GM18498 (cell line): ENCODE data around the gene ADAM19.
A peak's percentile ranks its signal among the peaks of the same experiment; 100 is the strongest.
"Not testable (repeated sequence)": the region's sequence is repeated elsewhere in the genome, so short reads cannot be mapped to it uniquely, and the experiment has no call there.

Source experiments
- ATAC-seq: cut with Tn5 transposase; IDR thresholded peaks from one replicate; pipeline ENCODE4 v1.9.1; 2021; ENCODE audit warnings: mild to moderate bottlenecking, moderate library complexity; ENCODE audit not compliant: unreplicated experiment

Gene ADAM19

DNA sequence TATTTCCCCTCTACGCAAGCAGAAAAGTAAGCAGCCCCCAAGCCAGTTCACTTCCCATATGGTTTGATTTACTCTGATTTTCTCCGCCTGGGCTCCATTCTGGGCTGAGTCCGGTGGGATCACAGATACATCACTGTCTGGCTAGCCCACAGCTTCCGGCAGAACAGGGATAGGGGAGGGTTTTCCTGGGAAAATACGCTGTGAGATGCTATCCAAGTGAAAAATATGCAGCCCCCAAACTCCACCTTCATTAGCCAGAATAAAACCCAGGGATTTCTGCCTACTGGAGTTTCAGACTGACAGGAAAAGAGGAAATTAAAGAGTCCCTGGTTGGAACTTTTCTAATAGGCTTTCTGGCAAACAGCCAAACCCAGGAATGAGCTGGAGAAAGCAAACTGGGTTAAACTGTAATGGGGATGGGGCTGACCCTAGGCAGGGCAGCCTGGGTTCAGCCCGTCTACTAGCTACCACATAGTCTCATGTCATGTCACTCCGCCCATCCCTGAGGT is 132.5 kb downstream of the ADAM19 start:
- ATAC-seq: no peak

DNA sequence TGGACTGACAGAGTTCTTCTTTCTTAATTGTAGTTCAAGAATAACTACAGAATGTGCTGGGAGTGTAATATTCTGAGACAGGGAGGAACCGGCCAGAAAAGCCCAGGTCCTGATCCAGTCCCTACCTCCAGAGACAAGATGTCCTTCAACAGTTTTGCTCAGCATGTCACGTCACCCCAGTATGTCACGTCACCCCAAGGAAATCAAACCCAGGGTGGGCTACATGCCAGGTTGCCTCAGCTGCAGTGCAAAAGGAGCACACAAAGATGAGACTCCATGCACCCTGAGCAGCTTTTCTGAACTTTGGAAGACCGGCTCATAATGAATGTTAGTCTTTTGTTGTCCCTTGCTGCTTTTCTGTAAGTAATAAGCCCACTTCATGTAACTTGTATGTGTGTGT is 141.5 kb downstream of the ADAM19 start:
- ATAC-seq: no peak

DNA sequence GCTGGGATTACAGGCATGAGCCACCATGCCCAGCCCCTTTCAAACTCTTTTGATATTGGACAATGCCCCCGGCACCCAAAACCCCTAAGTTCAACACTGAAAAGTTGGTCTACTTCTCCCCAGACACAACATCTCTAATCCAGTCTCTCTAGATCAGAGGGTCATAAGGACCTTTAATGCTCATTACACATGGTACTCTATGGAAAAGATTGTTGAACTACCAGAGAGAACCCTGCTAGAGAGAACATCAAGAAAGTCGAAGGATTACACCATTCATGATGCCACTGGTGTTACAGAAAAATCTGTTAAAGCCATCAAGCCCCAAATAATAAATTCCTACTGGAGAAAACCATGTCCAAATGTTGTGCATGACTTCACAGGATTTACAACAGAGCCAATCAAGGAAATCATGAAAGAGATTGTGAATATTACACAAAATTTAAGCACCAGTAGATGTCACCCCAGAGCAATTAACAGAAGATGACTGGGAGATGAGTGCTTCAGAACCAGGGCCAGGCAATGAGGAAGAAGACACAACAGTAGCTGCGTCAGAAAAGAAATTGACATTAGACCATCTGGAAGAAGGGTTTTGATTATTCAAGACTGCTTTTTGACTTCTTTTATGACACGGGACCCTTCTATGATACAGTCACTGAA is 143.9 kb downstream of the ADAM19 start:
- peak; percentile 88 for ATAC-seq

DNA sequence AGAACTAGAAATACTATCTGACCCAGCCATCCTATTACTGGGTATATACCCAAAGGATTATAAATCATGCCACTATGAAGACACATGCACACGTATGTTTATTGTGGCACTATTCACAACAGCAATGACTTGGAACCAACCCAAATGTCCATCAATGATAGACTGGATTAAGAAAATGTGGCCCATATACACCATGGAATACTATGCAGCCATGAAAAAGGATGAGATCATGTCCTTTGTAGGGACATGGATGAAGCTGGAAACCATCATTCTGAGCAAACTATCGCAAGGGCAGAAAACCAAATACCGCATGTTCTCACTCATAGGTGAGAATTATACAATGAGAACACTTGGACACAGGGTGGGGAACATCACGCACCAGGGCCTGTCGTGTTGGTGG is 145.7 kb downstream of the ADAM19 start:
- not testable (repeated sequence) for ATAC-seq
